ENCODE measurements around the gene SUFU.

- TF ChIP-seq CTCF (IDR thresholded peaks at IDR 0.05; ENCODE audit: borderline replicate concordance, extremely low read depth, low read length, poor library complexity, severe bottlenecking) (peak; percentile 77), EZH2 (IDR thresholded peaks at IDR 0.05; ENCODE audit: borderline replicate concordance, low read depth, low read length, severe bottlenecking) (no peak)
Observed at GRCh38 chr10:102596506-102596971, 92.8 kb downstream of the SUFU start.
